Measurements from ENCODE around the gene KCNA3.
A peak's percentile ranks its signal among the peaks of the same experiment; 100 is the strongest.

KCNA3 gene

DNA sequence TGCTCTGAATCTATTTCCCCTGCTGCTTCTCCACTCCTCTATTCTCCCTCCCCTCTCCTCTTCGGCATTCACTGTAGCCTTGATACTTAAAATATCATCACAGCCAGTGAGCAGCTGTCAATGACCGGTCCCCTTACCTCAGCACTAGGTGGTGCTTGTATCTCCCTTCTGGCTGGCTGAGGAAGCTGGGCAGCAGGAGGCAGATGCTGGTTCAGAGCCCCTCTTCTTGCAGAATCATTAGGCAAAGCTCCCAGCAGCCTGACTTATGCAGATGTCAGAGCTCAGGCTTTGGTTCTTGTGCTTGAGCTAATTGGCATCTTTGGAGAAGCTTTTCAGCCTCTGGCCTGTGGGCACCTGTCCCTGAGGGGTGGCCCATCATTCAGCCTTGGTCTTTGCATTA lies 36.7 kb downstream of the KCNA3 start:
- DNase-seq (ENCODE audit: low read depth), result no peak

DNA sequence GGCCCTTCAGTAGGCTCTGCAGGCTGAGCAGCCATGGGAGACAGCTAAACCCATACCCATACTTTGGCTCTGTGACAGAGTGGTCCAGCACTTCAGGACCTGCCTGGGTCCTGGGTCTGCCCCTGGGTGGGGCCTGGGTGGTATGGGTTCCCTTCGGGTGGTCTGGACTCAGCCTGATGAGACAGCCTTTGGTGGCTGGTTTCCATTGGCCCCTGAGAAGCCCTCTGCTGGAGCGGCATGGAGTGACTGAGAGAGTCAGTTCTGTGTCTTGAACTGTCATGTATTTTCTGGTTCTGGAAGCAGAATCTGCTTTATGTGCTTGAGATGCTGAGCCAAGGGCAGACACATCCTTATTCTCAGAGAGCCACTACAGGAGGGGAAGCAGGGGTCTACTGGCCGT lies 37.3 kb downstream of the KCNA3 start:
- no peak for DNase-seq (ENCODE audit: low read depth)

DNA sequence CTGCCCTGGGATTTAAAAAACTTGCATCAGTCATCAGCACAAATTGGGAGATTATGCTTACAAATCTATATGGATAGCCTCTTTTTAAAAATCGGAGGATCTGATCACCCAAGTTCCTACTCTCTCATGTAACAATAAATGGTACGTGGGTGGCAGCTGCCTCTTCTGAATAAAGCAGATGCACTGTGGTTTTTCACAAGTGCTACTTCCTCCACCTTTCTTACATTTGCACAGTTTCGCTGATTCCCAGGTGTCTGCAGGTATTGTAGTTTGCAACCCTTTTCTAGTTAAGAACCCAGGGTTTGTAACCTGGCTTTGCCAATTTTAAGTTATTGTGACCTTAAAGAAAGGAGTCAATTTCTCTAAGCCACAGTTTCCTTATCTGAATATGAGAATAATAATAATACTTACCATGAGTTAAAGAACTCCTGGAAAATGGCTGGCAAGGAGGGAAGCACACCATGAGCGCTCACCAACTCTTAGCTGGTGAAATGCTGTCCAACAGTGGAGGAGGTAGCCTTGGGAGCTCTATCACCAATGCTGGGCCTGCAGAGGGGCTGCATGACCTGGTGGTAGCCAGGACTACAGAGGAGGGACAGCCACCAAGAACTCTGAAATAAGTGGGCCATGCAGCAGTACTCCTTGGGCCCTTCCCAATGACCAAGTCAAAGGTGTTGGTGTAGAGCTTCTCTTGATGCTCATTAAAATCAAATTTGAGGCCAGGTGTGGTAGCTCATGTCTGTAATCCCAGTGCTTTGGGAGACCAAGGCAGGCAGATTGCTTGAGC lies 38.4 kb downstream of the KCNA3 start:
- no peak for DNase-seq (ENCODE audit: low read depth)

DNA sequence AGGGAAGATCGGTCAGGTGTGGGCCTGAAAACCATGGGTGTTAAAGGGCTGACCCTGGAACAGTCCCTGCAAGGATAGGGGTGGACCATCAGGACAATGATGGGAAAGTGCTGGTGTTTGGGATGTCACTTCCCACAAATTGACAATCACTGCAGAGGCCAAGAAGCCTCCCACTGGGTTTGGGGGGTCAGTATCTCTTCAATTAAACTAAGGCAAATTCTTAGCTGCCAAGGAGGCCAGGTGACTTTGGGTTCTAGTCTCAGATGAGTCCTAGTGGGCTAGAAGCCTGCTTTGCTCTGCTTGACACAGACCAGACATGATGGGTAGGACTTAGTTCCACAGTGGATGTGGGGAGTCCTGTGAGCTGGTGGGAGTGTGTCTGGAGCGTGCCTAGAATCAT lies 39.3 kb downstream of the KCNA3 start:
- no peak for DNase-seq (ENCODE audit: low read depth)

DNA sequence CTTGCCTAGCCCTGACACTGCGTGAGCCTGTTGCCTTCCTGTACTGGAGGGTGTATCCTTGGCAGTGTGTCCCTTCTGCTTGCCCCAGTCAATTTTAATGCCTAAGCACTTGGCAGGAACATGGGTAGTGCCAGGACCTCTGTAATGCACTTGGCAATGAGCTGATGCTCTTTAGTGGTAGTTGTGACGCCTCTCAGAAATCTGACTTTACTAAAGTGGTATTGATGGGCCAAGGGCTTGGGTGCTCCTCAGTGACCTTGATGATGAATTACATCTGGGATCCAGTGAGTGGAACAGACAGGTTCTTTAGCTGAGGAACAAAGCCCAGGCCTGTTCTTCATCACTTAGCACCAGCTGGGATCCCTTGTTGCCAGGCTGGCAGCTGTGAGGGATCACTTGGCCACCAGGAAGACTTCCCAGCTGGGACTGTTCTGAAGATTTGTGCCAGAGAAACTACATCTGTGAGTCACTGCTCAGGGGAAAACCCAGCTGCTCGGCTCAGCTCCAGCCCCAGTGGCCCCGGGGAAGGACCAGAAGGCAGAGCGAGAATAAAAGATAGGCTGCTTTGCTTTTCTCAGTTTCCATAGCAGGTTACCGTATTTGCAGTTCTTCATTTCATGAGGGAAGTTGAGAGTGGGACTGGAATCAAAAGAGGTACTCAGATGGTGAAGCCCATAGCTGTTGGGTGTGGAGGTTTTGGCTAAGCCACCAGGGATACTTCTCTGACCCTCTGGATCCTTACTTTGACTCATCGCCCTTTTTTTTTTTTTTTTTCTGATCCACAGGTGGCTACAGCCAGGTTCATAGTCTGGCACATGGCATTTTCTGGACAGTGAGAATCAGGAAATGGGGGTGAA lies 40.1 kb downstream of the KCNA3 start:
- peak; percentile 46 for DNase-seq (ENCODE audit: low read depth)

DNA sequence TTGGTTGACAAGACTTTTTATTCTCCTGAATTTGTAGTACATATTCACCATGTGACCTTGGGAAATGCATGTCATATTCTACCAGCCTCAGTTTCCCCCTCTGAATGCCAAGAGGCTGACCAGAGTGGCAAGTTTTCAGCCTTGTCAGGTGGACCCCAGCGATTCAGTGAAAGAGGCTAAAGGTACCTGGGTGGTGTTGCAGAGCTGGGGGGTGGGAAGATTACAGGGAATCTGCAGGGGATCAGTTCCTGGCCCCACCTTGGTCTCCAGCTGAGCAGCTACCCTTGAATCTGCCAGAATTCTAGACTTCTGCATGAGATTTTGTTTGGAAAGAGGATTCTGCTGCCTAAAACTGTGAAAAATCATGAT lies 40.7 kb downstream of the KCNA3 start:
- no peak for DNase-seq (ENCODE audit: low read depth)

DNA sequence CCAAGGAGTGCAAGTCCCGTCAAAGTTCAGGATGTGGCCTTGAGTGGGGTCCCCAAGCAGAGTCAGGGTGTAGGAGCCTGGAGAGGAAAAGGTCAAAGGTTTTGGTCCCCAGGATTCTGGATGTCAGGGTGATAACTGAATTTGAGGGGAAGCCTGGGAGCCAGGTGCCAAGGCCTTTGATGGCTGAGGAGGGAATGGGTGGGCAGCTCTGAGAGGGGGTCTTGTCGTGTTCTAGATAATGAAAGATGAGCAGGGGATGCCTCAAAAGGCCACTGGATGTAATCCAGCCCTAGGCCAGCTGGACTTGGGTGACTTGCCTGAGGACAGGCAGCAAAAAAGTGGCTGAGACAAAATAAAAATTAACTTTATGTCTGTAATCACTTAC lies 41.1 kb downstream of the KCNA3 start:
- no peak for DNase-seq (ENCODE audit: low read depth)

DNA sequence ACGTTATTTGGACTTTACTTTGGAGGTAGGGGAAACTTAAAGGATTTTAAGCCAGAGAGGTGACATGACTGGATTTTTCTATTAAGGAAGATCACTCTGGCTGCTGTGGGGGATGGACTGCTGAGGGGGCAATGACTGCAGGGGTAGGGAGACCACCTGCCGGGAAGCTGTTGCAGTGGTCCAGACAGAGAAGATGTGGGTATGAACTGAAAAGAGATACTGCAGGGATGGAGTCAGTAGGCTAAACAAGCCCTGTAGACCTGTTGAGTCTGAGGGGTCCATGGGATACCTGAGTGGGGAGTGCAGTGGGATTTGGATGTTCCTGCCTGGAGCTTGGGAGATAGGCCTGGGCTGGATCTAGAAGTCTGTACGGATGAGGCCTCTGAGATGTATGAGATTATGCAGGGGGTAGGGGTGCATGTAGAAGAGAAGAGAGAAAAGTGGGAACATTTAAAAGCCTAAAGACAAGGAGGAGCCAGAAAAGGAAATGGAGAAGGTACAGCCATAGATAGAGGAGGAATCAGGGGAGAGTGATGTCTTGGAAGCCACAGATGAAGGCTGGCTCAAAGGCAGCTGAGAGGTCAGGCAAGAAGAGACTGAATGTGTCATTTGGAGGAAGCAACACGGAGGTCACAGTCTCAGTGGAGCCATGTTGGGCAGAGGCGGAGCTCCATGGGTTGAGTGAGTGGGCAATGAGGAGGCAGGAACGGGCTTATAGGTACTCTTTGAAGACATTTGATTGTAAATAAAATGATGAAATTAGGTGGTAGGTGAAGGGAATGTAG lies 42.7 kb downstream of the KCNA3 start:
- no peak for DNase-seq (ENCODE audit: low read depth)

DNA sequence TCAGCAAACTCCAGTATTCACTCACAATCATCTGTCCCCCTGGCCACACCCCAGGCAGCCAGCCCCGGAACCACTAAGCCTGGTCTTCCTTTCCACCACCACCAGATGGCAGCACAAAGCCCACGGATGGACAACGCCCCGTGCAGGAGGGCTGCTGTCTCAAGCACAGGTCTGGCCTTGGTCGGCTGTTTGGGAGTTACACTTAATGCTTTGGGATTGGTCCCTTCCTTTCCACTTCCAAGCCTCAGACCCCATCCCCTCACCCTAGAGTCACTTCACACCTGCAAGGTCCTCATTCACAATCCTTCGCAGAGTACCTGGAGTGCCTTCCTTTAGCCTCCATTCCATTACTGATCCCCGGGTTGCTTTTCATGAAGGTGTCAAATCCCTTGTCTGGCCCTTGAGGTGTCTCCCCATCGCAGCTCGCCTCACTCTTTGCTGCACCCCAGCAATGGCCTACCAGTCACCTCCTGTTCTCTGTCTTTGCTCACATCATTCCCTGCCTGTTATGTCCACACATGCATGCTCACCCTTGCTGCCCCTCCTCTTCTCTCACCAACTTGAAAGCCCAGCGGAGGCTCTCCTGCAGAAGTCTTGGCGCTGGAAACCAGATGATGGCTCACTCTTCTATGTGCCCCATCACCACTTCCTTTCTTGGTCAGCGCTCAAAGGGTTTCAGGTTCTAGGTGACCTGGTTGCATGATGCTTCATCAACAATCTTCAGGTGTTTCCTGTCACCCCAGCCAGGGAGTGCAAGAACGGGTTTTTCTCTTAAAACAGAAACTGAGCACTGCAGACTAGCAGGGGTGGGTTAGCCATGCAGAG lies 43.7 kb downstream of the KCNA3 start:
- peak; percentile 76 for DNase-seq (ENCODE audit: low read depth)

DNA sequence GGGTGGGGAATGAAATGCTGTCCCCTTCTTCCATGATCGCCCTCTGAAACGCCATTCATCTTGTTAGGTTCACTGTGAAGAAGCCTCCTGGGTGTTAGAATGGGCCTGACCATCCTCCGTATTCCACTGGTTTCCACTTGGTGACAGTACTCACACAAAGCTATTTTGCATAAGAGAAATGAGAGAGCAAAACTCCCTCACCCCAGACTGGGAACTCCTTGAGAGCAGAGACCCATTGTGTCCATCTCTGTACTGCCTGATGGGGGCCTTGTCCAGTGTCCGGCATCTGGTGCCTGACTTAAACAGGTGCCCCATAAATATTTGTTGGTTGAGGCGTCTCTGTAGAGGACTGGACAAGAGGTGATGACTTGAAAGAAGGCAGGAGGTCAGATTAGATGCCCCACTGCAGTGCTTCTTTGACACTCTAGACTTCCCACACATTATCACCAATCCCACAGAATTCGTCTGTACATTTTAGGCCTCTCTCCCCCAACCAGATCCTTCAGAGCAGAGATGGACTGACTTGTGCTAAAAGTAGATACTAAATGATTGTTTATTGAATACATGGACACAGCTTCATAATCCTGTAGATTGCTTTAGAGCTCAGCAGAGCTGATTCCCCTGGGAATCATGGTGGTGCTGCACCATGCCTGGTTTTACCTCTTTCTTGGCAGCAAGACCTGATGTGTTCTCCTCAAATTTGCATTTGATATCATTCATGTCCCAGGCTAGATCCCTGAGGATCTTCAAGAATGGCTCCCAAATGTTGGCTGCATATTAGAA lies 46.2 kb downstream of the KCNA3 start:
- DNase-seq (ENCODE audit: low read depth), result no peak

DNA sequence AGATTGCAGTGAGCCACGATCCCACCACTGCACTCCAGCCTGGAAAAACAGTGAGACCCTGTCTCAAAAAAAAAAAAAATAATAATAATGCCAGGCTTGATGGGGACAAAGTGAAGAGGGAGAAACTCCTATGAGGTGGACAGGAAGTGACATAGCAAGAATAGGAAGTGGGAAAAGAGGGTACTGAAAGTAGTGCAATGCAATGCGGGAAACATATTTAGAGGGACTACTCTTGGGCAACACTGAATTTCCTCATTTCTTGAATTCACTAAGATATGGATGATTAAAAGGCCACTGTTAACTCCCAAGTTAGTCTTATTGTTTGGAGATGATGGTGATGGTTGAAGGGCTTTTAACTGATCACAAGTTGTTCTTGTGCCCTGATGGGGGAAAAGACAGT lies 47.0 kb downstream of the KCNA3 start:
- DNase-seq (ENCODE audit: low read depth), result no peak

DNA sequence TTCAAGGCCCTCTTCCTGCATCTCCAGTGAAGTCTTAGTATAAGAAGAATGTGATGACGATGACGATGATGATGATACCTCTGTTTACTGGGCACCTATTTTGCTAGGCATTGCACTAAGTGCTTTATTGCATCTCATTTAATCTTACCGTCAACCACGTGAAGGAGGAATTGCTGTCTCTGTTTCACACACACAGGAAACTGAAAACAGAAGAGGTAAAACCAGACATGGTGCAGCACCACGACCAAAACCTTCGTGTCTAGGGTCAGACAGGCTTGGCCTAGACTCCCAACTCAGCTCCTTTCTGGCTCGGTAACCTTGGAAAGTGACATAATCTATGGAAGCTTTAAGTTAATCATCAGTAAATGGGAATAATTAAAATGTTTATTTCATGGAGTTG lies 47.9 kb downstream of the KCNA3 start:
- no peak for DNase-seq (ENCODE audit: low read depth)

Data from activated T-helper 1 cell treated with Interleukin-2 at 50 U/mL for 16 hours (primary cell).